Limb (tissue), 2 donors: ENCODE data around the gene NCAM1.
A peak's percentile ranks its signal among the peaks of the same experiment; 100 is the strongest.

Experiments used
- DNase-seq, 2 donors: peaks; one replicate each; pipeline ENCODE4 v3.0.0-alpha.2; 2016; ENCODE audit errors: extremely low spot score in 2 of 2

NCAM1 gene

DNA sequence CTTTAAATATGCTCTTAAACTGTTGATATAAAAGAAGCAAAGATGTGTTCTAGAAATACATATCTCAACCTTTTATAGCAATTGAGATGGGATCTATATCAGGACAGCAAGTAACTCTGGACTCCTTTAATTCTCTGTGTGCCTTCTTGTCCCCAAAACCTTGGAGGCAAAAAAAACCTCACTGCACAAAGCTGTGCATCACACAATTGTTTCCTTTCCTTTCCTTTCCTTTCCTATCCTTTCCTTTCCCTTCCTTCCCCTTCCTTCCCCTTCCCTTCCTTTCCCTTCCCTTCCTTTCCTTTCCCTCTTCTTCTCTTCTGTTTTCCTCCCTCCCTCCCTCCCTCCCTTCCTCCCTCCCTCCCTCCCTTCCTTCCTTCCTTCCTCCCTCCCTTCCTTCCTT is 343.7 kb downstream of the NCAM1 start:
- no peak for DNase-seq

DNA sequence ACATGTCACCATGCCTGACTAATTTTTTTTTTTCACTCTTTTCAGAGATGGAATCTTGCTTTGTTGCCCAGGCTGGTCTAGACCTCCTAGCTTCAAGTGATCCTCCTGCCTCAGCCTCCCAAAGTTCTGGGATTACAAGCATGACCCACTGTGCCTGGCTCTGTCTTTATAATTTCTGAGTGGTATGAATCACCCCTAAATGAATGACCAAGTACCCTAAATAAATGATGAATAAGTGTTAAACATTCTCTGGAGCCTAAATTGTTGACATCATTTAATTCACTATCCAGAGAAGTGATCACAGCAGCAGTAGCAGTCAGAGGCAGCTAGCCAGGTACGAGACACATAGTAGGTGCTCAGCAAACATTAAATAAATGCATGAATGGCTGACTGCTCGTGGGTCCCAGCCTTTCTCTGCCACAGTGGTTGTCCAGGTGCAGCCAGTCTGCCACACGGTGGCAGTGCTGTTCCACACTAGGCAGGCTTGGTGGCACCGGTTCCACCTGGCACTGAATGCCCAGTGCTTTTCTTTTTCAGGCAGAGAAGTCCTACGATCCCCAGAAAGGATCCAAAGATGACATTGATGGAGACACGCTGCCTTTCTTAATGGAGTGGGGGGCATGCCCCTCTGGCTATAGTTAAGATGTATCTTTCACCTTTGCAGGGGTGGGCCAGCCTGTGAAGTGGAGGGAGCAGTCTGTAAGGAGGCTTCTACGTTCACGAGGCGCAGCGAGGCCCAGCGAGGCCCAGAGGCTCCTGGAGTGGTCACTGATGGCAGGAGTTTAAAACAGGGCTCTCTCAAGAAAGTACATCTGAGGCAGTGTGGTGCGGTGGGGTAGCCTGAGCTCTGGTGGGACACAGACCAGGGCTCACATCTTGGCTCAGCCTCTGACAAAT is 344.5 kb downstream of the NCAM1 start:
- DNase-seq, result peak; percentile 34 to 86

DNA sequence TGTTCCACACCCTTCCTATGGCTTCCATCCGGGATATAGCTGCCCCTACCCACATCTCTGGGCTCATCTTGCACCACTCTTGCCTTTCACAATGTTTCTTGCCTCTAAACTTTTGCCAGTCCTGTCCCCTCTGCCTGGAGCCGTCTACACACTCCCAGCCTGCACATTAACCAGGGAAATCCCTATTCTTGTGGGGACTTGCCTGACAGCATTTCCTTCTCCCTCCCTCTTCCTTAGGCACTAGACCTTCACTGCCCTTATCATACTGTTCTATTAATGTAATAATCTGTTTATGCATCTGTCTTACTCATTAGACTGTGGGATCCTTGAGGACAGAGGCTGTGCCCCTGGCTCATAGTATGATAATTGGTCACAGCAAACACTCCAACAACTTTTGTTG is 347.4 kb downstream of the NCAM1 start:
- DNase-seq, result no peak

DNA sequence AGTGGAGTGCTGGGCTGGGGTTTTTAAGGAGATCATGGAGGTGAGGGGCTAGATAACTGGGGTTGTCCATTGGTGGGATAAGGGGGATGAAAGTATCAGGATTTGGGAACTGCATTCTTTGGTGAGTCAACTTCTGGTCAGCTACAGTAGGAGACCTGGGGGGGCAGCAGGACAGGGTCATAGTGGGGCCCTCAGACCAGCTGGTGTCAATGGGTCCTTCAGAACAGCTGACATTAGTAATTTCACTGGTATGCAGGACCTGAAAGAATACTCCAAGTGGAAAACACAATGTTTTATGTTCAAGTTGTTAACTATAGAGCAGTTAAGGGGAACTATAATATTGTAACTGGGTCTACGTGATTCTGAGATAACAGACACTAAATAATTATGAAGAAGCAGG is 350.3 kb downstream of the NCAM1 start:
- DNase-seq, result no peak

DNA sequence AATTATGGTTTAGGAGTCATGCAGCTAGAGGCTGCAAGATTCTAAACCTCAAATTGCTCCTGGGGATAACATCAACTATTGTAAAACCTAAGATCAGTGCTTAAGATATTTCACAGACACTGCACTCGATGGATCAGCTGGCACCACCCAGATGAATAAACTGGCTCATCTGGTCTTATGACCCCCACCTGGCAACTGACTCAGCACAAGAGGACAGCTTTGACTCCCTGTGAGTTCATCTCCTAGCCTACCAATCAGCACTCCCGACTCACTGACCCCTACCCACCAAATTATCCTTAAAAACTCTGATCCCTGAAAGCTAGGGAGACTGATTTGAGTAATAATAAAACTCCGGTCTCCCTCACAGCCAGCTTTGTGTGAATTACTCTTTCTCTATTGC is 352.4 kb downstream of the NCAM1 start:
- DNase-seq, result no peak

DNA sequence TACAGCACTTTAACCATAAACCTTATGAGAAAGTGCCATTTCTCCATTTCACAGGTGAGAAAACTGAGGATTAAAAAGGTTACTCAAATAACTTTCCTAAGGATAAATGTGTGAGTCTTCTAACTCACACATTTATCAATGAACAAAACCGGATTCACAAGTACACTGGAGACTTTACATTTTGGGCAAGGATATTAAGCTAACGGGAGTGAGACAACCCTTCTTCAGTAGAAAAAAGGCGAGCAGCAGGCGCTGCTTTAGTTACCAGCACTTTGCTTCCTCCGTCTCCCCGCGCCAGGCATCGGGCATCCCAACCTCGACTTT is 352.8 kb downstream of the NCAM1 start:
- no peak for DNase-seq

DNA sequence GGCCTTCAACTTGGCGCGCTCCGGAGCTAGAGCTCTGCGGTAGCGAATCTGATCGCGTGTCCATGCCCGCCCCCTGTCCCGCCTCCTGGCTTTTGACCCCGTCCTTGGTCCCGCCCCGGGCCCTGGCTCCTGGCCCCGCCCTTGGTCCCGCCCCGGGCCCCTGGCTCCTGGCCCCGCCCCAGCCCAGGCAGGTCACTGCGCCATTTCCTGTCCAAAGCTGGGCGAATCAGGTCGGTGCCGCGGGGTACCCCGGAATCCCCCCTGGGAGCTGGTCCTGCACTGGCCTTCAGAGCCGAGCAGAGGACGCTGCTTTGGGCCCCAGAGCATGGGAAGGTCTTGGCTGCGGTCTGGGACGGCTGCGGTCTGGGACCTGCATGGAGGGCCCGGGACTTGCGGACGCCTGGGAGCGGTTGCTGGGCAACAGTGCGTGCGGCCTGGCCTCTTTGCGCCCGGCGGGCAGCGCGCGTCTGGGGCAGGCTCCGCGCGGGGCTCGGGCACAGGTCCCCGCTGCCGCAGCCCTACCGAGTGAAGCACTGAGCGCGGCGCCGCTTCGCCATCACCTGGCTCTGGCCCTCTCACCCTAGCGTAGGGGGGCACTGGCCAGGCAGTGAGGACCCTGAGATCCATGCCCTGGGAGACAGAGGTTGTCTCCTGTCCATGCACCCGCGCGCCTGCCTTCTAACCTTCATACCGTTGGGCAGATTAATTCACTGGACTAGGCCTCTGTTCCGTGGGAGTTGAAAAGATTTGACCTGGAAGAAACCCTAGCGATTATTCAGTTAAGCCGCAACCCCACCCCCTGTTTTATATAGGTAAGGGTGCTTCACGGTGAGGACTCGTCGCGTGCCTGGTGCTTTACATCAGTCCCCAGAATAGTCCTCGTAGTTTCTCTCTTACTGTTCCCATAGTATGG is 353.4 kb downstream of the NCAM1 start, which contains the start of gene TTC12:
Gene TTC12, plus strand, starts transcription at position 195 of the 913 bp plus-strand sequence. CDS start 1,675 bp downstream, outside the sequence.
- DNase-seq, result peak; percentile 84 to 94

DNA sequence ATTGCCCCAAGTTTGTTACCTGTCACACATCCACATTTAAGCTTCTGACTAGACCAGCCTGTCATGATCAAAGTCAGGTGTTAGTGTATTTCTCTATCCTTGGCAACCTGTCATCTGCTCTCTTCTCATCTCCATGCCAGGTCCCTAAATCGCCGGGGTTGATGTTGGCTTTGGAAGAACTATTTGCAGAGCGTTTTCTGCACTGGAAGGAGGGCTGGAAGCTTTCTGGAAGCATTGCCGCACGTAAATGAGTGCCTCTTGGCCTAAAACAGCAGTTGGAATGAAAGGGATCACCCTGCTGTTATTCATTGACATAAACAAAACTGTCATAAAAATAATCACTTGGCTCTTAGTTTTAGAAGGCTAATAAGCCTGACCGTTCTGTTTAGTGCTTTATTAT is 354.6 kb downstream of the NCAM1 start:
- no peak for DNase-seq

DNA sequence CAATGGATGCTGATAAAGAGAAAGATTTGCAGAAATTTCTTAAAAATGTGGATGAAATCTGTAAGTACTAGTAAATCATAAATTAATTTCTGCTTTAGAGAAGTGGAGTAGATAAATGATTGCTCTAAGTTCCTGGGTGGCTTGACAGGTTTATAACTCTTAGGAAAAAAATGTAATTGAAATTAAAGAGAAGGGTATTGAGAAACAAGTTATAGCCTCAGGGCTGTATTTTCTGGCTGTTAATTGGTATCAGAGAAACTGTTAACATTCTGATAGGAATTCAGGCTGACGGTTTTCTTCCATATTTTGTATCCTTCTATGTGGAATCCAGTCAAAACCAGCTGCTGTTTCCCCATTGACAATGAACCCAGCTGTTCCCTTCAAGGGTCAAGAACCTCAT is 355.0 kb downstream of the NCAM1 start:
- no peak for DNase-seq

DNA sequence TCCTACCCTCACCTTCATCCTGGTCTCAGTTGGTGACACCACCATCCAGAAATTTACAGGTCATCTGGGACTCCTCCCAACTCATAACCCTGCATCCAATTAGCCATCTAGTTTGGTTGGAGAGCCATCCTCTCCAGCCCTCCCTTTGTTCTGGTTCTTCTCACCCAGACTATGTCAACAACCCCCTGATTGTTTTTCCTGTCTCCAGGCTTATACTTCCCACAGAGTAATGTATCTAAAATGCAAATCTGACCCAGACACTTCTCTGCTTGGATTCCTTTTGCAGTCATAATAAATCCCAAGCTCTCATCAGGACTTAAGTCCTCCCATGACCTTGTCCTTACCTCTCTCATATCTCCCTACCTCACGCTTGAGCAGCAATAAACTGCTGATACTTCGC is 356.1 kb downstream of the NCAM1 start:
- no peak for DNase-seq

DNA sequence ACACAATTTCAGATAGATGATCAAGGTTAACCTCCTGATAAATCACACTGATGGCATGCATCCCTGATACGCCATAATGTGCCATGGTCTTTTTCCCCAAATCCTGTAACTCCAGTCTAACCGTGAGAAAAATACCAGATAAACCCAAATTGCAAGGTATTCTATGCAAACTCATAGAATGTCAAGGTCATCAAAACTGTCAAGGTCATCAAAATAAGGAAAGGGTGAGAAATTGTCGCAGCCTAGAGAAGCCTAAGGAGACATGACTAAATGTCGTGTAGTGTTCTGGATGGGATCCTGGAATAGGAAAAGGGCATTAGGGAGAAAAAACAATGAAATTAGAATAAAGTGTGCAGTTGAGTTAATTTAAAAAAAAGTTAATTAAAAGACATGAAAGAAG is 357.9 kb downstream of the NCAM1 start:
- DNase-seq, result no peak

DNA sequence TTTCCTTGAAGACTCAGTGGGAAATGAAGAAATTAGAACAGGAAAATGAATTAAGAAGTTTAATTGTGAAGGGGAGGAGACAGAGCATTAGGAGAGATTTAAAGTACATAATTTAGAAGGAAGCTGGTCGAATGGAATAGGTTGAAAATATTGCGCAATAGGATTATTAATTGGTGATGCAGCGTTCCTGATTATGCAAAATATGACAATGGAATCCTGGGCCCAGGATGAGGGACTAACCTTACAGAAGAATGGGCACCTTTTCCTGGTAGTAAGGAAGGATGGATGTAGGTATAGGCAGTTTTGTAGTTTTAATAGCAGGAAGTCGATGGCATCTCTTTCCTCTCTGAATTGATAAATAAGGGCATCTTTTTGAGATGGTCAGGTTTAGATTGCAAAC is 360.9 kb downstream of the NCAM1 start:
- no peak for DNase-seq

DNA sequence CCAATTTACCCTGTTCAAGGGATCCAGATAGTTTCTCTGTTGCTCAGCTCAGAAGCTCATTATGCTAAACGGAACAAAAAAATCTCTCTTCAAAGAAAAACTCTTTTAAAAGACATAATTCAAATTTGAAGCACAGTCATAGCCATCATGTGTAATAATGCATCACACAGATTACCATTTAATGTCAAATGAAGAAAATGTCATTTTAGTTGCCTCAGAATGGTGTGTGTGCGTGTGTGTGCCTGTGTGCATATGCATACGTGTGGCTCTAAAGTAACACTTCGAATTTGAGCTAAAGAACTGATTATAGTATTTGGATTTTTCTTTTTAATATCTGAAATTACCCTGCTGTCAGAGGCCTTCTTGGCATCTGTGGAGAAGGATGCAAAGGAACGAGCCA is 363.0 kb downstream of the NCAM1 start:
- no peak for DNase-seq
